T-helper 22 cell (primary cell): ENCODE results near the gene POLR2A.
A peak's percentile ranks its signal among the peaks of the same experiment; 100 is the strongest.

Source experiments
- DNase-seq: peaks from one replicate; pipeline ENCODE4 v3.0.0-alpha.2; 2020; ENCODE audit warnings: low read depth

The POLR2A gene

DNA sequence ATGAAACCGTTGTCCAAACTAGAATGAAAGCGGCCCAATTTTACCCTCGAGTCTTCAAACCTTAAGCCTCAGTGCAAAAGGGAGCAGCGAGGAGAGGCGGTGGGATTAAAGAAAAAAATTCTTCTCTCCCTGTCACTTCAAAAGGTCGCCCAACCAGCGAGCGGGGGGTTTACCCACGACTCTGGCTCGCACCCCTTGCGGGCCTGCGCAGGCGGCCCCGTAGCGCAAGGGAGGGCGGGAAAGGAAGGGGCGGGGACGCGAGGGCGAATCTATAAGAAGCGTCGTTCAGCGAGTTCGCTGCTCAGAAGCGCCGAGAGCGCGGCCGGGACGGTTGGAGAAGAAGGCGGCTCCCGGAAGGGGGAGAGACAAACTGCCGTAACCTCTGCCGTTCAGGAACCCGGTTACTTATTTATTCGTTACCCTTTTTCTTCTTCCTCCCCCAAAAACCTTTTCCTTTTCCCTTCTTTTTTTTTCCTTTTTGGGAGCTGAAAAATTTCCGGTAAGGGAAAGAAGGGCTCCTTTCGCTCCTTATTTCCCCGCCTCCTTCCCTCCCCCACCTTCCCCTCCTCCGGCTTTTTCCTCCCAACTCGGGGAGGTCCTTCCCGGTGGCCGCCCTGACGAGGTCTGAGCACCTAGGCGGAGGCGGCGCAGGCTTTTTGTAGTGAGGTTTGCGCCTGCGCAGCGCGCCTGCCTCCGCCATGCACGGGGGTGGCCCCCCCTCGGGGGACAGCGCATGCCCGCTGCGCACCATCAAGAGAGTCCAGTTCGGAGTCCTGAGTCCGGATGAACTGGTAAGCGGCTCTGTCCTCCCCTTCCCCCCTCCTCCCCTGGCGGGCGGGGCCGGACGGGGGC is at the start of gene POLR2A:
Gene POLR2A (plus strand): TSS at position 300 of the 852 bp plus-strand sequence.
- DNase-seq: peak; percentile 93

DNA sequence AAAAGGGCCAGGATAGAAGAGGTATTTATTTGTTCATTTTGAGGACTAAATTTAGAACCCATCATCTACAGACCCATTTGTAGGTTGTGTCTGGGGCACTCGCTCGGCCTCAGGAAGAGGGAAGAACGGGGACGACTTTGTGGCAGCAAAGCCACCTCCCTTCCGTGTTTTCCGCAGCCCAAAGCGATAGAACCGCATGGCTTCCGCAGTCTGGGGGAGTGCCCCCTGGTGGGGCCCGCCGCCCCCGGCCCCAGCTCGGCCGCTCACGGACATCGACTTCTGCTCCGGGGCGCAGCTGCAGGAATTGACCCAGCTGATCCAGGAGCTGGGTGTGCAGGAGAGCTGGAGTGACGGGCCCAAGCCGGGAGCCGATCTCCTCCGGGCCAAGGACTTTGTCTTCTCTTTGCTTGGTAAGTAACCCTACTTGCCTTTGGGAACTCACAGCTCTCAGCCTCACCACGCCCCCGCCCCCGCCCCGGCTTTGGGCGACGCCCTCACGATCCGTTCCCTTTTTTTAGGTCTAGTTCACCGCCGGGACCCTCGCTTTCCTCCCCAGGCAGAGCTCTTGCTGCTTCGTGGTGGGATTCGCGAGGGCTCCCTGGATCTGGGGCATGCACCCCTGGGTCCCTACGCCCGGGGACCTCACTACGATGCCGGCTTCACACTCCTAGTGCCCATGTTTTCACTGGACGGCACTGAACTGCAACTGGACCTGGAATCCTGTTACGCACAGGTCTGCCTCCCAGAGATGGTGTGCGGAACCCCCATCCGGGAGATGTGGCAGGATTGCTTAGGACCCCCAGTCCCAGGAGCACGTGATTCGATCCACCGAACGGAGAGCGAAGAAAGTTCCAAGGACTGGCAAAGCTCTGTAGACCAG is 48.2 kb upstream of the POLR2A start:
- DNase-seq: peak; percentile 47

DNA sequence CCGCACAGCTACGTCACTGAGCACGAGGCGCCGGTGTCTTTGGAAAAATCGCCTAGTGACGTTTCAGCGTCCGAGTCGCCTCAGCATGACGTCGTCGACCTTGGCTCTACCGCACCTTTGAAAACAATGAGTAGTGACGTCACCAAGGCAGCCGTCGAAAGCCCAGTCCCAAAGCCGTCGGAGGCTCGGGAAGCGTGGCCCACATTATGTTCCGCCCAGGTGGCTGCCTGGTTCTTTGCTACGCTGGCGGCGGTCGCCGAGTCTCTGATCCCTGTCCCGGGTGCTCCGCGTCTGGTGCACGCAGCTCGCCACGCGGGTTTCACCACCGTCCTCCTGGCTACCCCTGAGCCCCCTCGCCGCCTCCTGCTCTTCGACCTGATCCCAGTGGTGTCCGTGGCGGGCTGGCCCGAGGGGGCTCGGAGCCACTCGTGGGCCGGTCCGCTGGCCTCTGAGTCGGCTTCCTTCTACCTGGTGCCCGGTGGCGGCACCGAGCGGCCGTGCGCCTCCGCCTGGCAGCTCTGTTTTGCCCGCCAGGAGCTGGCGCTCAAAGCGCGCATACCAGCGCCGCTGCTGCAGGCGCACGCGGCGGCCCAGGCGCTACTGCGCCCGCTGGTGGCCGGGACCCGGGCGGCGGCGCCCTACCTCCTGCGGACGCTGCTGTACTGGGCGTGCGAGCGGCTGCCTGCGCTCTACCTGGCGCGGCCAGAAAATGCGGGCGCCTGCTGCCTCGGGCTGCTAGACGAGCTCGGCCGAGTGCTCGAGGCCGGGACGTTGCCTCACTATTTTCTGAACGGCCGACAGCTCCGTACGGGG is 47.4 kb upstream of the POLR2A start:
- peak; percentile 59 for DNase-seq

DNA sequence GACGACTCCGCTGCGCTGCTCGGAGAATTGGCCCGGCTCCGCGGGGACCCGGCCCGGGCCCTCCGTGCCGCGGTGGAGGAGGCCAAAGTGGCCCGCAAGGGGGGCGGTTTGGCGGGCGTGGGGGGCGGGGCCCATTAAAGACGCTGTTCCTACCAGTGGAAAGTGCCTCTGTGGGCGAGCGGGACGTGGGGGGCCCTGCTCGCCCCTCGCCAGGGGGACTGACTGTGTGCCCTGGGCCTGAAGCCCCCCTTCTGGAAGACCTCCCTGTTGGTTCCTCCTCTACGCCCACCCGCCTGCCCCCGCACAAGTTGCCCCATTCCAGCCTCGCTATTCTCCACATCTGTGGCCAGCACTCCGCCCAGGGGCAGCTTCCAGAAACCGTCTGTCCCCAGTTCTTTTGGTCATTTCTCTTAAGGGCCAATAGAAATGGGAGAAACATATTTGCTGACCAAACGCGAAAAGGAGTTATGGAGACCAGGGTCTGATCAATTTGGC is 46.8 kb upstream of the POLR2A start:
- DNase-seq: no peak

DNA sequence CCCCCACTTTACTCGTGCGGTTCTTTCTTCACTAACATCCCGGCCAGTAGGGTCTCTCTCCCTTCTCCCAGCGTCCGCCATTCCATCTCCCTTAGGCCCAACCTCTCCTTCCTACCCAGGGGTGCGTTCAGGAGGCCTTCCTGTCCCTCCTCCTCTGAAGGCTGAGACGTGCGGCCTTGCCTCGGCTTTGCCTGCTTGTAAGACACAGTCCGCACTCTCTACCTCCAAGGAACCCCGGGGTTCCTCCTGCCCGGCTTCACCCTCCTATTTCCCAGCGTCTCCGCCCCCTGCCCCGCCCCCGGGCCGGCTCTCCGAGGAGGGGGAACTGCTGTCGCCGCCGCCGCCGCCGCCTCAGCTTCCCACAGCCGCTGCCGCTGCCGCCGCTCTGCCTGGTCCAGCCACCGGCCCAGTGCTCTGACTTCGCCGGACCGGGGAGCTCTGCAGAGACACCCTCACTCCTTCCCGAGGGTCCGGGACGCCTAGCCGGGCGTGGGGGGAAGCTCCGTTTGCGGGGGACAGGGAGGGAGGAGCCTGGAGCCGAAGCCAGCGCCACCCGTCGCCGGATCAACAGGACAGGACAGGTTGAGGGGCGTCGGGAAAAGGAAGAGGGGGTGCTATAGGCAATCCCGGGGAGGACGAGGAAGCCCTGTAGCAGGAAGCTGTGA is 46.1 kb upstream of the POLR2A start:
- no peak for DNase-seq

DNA sequence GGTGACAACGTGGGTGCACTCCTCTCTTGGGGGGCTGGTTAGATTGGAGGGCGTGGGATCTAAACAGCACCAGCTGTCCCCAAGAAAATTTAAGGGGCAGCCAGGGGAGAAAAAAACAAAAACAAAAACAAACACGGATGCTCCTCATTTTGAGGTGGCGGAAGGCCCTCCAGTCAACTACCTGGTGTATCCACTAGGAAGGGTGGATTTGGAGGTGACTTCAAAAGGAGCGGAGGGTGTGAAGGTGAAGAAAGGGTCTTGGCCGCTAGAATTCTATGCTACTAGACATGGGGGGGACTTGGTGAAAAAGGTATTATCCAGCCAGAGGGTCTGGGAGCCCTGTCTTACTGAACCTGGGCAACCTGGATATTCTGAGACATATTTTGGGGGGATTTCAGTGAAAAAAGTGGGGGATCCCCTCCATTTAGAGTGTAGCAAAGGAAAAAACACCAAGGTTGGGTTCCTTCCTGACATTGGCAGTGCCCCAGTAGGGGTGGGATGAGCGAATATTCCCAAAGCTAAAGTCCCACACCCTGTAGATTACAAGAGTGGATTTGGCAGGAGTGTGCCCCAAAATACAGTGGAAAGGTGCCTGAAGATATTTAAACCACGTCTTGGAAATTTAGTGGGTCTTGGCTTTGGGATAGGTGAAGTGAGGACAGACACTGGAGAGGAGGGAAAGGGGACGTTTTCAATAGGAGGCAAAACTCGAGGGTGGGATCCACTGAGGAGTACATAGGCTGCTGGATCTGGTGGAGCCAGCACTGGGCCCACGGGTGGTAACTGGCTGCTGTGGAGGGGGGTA is 45.3 kb upstream of the POLR2A start:
- no peak for DNase-seq

DNA sequence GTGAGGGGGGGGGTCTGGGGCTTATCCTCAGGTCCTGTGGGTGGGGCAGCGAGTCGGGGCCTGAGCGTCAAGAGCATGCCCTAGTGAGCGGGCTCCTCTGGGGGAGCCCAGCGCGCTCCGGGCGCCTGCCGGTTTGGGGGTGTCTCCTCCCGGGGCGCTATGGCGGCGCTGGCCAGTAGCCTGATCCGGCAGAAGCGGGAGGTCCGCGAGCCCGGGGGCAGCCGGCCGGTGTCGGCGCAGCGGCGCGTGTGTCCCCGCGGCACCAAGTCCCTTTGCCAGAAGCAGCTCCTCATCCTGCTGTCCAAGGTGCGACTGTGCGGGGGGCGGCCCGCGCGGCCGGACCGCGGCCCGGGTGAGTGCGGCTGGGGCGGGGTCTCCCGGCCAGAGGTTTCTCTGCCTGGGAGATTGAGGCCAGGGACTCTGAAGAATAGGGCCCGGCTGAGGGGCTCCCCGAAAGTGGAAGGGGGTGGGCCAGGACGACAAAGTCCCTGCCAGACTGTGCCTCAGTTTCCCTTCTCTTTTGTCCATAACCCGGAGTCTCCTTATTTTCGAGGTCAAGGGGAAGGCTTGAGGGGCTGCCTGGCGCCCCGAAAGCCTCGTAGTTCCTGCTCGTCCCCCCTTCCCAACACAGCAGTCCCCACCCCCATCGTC is 44.6 kb upstream of the POLR2A start, which contains the start of gene FGF11:
Gene FGF11 (plus strand): TSS at position 51 of the 651 bp plus-strand sequence. CDS start 109 bp downstream, at position 160.
- no peak for DNase-seq

DNA sequence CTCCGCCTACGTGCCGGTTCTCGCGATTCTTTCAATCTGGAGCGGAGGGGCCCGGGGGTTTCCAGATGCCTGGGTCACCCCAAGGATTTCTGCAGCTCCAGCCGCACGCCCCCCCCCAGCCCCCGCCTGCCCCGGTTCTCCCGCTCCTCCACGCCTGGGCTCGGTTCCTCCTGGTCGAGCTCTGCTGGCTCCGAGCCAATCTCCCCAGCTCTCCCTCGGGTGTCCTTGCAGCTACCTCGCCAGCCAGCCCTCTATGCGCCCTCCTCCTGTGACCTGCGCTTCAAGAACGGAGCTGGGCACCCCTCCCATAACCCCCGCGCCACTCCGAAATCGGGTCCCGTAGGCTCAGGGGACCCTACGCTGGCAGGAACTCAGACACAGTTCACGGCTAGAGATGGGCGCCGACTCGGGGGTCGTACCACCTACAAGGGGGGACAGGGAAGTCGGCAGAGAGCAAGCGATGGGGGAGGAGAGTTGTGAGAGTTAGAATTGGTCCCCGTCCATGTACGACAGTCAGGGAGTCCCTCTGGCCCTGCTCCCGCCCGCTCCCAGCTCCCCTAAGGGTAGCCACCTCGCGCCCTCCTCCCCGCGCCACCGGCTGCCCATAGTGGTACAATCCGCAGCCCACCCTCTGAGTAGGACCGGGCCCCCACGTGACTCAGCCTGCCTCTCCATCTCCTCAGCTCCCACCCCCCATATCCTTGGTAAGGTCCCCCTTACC is 43.9 kb upstream of the POLR2A start:
- DNase-seq: peak; percentile 14

DNA sequence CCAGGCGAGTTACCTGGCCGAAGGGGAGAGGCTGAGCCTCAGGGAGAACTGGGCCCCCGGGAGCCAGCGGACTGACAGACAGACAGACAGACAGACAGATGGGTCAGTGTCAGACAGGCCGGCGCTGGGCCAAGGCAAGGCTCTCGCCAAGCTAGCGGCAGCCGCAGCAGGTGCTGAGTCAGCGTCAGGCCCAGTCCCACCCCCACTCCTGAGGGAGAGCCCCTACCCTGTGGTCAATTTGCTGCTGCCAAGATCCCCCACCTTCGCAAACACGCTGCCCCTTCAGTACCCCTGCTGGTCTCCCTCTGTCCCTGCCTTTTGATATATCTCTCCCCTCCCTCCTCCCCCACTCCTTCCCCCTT is 43.4 kb upstream of the POLR2A start:
- no peak for DNase-seq

DNA sequence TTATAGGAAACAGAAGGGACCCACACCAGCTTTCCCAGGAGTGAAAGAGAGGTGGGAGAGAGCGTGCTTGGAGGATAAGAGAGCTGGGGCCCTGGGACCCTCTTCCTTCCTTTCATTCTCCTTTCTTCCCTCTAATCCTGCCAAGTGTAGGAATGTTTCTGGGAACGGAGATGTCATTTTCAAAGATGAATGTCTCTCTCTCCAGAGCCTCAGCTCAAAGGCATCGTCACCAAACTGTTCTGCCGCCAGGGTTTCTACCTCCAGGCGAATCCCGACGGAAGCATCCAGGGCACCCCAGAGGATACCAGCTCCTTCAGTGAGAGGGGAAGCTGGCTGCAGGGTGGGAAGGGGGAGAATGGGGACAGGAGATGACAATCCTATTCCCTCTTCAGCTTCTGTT is 42.9 kb upstream of the POLR2A start:
- DNase-seq: no peak

DNA sequence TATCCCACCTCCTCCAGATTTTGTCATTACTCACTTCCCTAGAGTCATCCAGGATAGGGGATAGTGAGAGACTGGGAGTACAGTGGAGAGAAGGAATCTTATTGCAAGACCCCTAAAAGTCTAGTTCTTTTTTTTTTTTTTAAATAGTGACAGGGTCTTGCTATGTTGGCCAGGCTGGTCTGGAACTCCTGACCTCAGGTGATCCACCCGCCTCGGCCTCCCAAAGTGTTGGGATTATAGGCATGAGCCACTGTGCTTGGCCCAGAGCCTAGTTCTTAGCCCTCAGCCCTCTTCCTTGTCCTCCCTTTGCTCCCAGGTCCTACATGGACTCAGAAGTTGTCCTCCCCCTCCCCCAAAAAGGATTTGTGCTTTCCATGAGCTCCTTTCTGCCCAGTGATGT is 42.0 kb upstream of the POLR2A start:
- no peak for DNase-seq

DNA sequence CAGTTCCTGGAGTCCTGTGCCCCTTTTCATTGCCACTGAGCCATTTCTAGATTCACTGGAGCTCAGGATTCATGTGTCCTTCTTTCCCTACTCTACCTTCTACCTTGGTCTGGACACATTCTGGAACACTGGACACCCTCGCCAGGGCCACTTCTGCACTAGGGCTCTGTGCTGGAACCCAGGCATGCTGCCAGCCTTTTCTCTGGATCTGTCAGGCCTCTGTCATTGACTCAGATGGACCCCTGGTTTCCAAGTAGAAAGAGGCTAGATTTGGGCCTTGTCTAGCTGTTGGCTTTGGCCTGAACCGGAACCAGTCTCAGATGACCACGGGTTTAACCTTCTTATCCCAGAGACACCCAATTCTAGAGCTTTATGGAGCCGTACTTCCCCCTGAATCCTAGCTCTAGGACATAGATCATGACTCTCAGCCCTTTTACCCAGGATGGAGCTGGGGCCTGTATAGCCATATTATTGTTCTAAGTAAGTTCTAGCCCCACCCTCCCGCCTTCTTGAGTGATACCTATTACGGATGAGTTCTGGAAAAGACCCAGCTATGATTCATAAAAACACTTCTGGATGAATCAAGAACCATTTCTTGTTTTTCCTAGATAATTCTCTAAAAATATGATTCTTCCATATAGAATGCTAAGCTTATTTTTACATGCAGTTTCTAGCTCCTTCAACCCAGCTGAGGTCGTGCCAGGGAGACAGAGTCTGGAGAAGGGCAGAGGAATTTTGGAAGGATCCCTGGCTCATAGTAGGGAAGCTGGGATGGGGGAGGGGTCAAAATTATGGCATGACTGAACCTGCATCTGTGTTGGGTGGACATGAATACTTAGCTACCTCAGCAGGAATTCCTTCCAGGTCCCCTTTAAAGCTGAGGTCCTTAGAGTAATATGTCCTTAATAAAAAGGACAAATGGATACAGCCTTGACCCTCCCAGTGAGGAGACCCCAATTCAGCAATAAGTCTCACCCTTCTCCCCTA is 40.4 kb upstream of the POLR2A start:
- DNase-seq: no peak

DNA sequence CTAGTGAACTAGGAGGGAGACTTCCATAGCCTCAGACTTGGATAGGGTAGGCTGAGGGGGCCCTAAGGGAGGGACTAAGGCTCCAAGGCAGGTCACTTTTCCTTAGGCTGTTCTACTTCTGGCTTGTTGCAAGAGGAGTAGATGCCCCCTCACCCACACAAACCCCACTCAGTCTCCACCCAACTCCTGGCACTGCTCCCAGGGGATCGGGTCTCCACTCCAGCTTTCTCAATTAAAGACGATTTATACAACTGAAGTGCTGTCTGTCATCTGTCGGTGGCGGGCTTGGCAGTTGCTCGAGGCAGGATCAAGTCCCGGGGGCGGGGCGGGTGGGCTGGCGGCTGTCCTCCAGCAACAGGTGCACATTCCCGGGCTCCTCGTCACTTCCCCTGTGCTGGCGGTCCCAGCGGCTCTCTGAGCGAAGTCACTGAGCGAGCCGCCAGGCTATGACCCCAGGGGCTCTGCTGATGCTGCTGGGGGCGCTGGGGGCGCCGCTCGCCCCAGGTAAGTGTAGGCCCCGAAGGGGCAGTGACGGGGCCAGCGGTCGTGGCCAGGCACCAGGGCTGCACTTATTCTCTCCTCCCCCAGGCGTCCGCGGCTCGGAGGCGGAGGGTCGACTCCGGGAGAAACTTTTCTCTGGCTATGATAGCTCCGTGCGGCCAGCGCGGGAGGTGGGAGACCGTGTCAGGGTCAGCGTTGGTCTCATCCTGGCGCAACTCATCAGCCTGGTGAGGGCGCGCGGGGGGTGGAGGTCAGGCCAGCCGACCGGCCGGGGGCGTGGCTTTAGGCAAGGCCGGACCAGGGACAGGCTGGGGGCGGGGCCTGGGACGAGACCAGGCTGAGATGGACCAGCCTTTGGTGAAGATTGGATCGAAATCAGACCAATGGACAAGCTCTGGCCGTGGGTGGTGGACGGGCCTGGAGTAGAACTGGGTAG is 39.2 kb upstream of the POLR2A start, which contains the start of gene CHRNB1:
Gene CHRNB1 (plus strand): TSS at position 380 of the 937 bp plus-strand sequence. CDS start 67 bp downstream, at position 447.
- DNase-seq: no peak

DNA sequence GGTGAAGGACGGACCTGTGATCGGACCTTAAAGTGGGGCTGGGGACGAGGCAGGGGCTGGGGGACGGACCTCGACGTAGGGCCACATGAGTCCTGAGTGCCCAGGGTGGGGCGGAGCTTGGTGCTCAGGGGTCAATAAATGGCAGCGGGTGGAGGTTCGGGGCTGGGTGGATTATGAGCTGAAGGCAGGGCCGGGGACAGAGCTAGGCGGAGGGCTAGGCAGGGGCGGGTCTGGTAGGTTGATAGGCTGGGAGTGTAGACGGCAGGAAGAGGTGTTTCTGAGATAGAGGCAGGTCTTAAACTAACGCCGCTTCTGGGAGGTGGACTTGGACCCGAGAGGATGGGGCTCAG is 38.6 kb upstream of the POLR2A start:
- no peak for DNase-seq

DNA sequence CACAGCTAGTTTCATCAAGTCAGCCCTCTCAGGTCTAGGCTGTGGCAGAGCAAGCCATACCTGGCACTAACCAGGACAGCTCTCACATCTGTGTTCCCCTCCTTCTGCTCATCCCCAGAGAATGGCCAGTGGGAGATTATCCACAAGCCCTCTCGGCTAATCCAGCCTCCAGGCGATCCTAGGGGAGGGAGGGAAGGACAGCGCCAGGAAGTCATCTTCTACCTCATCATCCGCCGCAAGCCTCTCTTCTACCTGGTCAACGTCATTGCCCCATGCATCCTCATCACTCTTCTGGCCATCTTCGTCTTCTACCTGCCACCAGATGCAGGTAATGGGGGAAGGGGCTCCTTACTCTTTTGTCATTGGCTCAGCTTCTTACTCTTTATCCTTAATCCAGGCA is 35.7 kb upstream of the POLR2A start:
- no peak for DNase-seq

DNA sequence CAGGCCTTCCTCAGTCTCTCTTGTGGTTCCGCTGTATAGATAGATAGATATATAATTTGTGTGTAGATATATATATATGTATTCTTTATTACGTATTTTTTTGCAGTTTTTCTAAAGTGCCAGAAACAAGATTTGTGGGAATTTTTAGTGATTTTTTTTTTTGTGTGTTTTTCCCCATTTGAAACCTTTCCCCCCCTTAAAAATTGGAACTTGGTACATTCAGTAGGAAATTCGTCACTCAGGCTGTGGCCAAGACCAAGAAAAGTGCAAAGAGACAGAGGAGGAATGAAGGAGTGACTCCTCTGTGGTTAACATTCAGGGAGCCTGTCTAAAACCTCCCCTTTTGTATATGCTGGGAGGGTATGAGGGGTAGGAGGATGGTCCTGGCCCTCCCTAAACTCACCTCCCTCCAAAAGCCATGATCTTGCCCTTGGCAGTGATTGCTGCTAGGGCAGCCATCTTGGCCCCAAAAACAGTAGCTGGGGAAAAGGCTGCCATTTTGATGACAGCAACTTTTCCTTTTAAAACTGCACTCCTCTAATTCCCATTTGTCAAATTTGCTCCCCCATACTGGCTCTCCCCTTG is 24.1 kb upstream of the POLR2A start:
- DNase-seq: no peak
